ENCODE measurements around the gene PTPRG.

GRCh38 chr3:62289922-62290321, 728.6 kb downstream of the PTPRG start:
- TF ChIP-seq, protein P1, sequence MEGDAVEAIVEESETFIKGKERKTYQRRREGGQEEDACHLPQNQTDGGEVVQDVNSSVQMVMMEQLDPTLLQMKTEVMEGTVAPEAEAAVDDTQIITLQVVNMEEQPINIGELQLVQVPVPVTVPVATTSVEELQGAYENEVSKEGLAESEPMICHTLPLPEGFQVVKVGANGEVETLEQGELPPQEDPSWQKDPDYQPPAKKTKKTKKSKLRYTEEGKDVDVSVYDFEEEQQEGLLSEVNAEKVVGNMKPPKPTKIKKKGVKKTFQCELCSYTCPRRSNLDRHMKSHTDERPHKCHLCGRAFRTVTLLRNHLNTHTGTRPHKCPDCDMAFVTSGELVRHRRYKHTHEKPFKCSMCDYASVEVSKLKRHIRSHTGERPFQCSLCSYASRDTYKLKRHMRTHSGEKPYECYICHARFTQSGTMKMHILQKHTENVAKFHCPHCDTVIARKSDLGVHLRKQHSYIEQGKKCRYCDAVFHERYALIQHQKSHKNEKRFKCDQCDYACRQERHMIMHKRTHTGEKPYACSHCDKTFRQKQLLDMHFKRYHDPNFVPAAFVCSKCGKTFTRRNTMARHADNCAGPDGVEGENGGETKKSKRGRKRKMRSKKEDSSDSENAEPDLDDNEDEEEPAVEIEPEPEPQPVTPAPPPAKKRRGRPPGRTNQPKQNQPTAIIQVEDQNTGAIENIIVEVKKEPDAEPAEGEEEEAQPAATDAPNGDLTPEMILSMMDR (IDR thresholded peaks at IDR 0.05; ENCODE audit: low read depth, low read length) = no peak
- no peak for TF ChIP-seq EZH2phosphoT487 (IDR thresholded peaks at IDR 0.05; ENCODE audit: low read depth)

Measured in OCI-LY3 (cell line).